ENCODE results near the gene CRIP1.

The CRIP1 gene

GRCh38 chr14:105495101-105495989 is 8.7 kb downstream of the CRIP1 start:
- Histone ChIP-seq H2AFZ (ENCODE audit: low read length) (no peak overlapping the region), H3K79me2 (ENCODE audit: insufficient read depth, low read length) (no peaks in the 10 kb centered on the region), H3K36me3 (ENCODE audit: insufficient read depth, low read length) (peaks cover 10% of the 10 kb centered on the region), H3K4me3 (ENCODE audit: low read depth, low read length, poor library complexity, severe bottlenecking) (no peak overlapping the region), H3K4me2 (ENCODE audit: low read length) (no peak overlapping the region), H3K9me3 (ENCODE audit: low read length) (no peaks in the 10 kb centered on the region), H3K27ac (ENCODE audit: low read depth, low read length, poor library complexity, severe bottlenecking) (no peak overlapping the region), H3K9ac (ENCODE audit: low read length) (no peak overlapping the region), H3K4me1 (ENCODE audit: insufficient read depth, low read length, severe bottlenecking) (peaks cover 7% of the 10 kb centered on the region), H4K20me1 (ENCODE audit: insufficient read depth, low read length) (no peaks in the 10 kb centered on the region), H3F3A (ENCODE audit: insufficient read depth, low read length) (no peaks in the 10 kb centered on the region), H3K9me2 (ENCODE audit: low read depth, low read length) (no peaks in the 10 kb centered on the region), H3K27me3 (ENCODE audit: insufficient read depth, low read length) (no peaks in the 10 kb centered on the region)
- TF ChIP-seq CTCF (IDR thresholded peaks at IDR 0.05; ENCODE audit: low read length) (no peak), EZH2 (IDR thresholded peaks at IDR 0.05; ENCODE audit: borderline replicate concordance, low read length) (no peak)

GRCh38 chr14:105495990-105496830 is 9.5 kb downstream of the CRIP1 start:
- H3K4me3 ChIP-seq (ENCODE audit: low read depth, low read length, poor library complexity, severe bottlenecking): no peak overlapping the region
- H3F3A ChIP-seq (ENCODE audit: insufficient read depth, low read length): no peaks in the 10 kb centered on the region
- no peak overlapping the region for H3K27ac ChIP-seq (ENCODE audit: low read depth, low read length, poor library complexity, severe bottlenecking)
- no peak for TF ChIP-seq CTCF (IDR thresholded peaks at IDR 0.05; ENCODE audit: low read length)
- no peaks in the 10 kb centered on the region for H4K20me1 ChIP-seq (ENCODE audit: insufficient read depth, low read length)
- no peaks in the 10 kb centered on the region for H3K27me3 ChIP-seq (ENCODE audit: insufficient read depth, low read length)
- H3K4me1 ChIP-seq (ENCODE audit: insufficient read depth, low read length, severe bottlenecking): peaks cover 7% of the 10 kb centered on the region
- H2AFZ ChIP-seq (ENCODE audit: low read length): no peak overlapping the region
- peaks cover 10% of the 10 kb centered on the region for H3K36me3 ChIP-seq (ENCODE audit: insufficient read depth, low read length)
- H3K9me3 ChIP-seq (ENCODE audit: low read length): no peaks in the 10 kb centered on the region
- H3K79me2 ChIP-seq (ENCODE audit: insufficient read depth, low read length): no peaks in the 10 kb centered on the region
- no peaks in the 10 kb centered on the region for H3K9me2 ChIP-seq (ENCODE audit: low read depth, low read length)
- no peak overlapping the region for H3K9ac ChIP-seq (ENCODE audit: low read length)
- no peak overlapping the region for H3K4me2 ChIP-seq (ENCODE audit: low read length)

GRCh38 chr14:105496831-105497591 is 10.3 kb downstream of the CRIP1 start:
- H3K4me2 ChIP-seq (ENCODE audit: low read length): no peak overlapping the region
- no peaks in the 10 kb centered on the region for H3F3A ChIP-seq (ENCODE audit: insufficient read depth, low read length)
- H3K27me3 ChIP-seq (ENCODE audit: insufficient read depth, low read length): no peaks in the 10 kb centered on the region
- TF ChIP-seq CTCF (IDR thresholded peaks at IDR 0.05; ENCODE audit: low read length) (no peak), EZH2 (IDR thresholded peaks at IDR 0.05; ENCODE audit: borderline replicate concordance, low read length) (no peak)
- no peaks in the 10 kb centered on the region for H3K79me2 ChIP-seq (ENCODE audit: insufficient read depth, low read length)
- H3K9me3 ChIP-seq (ENCODE audit: low read length): no peaks in the 10 kb centered on the region
- H3K27ac ChIP-seq (ENCODE audit: low read depth, low read length, poor library complexity, severe bottlenecking): no peak overlapping the region
- no peak overlapping the region for H3K4me3 ChIP-seq (ENCODE audit: low read depth, low read length, poor library complexity, severe bottlenecking)
- peaks cover 10% of the 10 kb centered on the region for H3K36me3 ChIP-seq (ENCODE audit: insufficient read depth, low read length)
- no peak overlapping the region for H2AFZ ChIP-seq (ENCODE audit: low read length)
- H3K9me2 ChIP-seq (ENCODE audit: low read depth, low read length): no peaks in the 10 kb centered on the region
- H3K9ac ChIP-seq (ENCODE audit: low read length): no peak overlapping the region
- peaks cover 4% of the 10 kb centered on the region for H3K4me1 ChIP-seq (ENCODE audit: insufficient read depth, low read length, severe bottlenecking)
- H4K20me1 ChIP-seq (ENCODE audit: insufficient read depth, low read length): no peaks in the 10 kb centered on the region
